Tibial nerve (tissue), 3 donors: Measurements from ENCODE around the gene PYDC1.

Source experiments
- POLR2A ChIP-seq, 2 donors: fragments of 450-650 bp; IDR thresholded peaks; one replicate each; pipeline ENCODE4 v1.6.1; 2017; ENCODE audit warnings: antibody characterized with exemption in 2 of 2, mild to moderate bottlenecking in 2 of 2, moderate library complexity in 2 of 2
- TF ChIP-seq, protein P1 (sequence below), 5 experiments: fragments of 200-600 bp in 3 of 5; fragments of 450-650 bp in 2 of 5; sonication (generic) in 3 of 5; IDR thresholded peaks; one replicate each; pipeline ENCODE4 v1.5.1; 2016 to 2019; ENCODE audit warnings: antibody characterized with exemption in 5 of 5, mild to moderate bottlenecking in 3 of 5, moderate library complexity in 2 of 5

DNA sequence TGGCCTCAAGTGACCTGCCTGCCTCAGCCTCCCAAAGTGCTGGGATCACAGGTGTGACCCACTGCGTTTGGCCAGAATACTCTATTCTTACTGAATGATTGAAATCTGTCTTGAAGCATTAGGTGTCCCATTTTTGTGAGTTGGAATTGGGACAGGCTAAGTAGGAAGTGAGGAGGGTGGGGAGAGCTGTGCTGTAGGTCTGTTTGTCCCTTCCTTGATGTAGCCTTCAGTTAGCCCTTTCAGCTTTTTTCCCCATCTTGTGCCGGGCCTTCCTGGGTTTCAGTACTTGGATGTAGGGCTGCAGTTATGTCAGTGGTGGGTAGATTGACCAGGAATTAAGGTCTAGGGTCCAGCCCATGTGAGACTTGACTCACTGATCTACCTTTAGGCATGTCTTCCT lies 23.1 kb downstream of the PYDC1 start:
- TF ChIP-seq, protein P1, sequence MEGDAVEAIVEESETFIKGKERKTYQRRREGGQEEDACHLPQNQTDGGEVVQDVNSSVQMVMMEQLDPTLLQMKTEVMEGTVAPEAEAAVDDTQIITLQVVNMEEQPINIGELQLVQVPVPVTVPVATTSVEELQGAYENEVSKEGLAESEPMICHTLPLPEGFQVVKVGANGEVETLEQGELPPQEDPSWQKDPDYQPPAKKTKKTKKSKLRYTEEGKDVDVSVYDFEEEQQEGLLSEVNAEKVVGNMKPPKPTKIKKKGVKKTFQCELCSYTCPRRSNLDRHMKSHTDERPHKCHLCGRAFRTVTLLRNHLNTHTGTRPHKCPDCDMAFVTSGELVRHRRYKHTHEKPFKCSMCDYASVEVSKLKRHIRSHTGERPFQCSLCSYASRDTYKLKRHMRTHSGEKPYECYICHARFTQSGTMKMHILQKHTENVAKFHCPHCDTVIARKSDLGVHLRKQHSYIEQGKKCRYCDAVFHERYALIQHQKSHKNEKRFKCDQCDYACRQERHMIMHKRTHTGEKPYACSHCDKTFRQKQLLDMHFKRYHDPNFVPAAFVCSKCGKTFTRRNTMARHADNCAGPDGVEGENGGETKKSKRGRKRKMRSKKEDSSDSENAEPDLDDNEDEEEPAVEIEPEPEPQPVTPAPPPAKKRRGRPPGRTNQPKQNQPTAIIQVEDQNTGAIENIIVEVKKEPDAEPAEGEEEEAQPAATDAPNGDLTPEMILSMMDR (IDR thresholded peaks at IDR 0.05) = no peak
- TF ChIP-seq POLR2A (IDR thresholded peaks at IDR 0.05) = no peak
